H9 (cell line): Measurements from ENCODE around the gene CERK. TPM values are rescaled to one million over a fixed set of nuclear protein-coding genes. Genes with fewer than 3 reads are reported as not detected.

Experiments
- DNase-seq: peaks from one replicate; pipeline ENCODE4 v3.0.0-alpha.2; 2017
- H2AFZ ChIP-seq: one replicate; pipeline ENCODE4 v1.6.1; 2013; ENCODE audit warnings: mild to moderate bottlenecking, low read length, control low read depth, moderate library complexity
- H2AK5ac ChIP-seq: 2 replicates; pipeline ENCODE4 v1.6.1; 2013; ENCODE audit warnings: low read length, control low read depth, mixed read lengths; ENCODE audit not compliant: insufficient read length
- H2BK120ac ChIP-seq: one replicate; pipeline ENCODE4 v1.6.1; 2013; ENCODE audit warnings: low read depth, mild to moderate bottlenecking, low read length, control low read depth, inconsistent platforms; ENCODE audit not compliant: poor library complexity, severe bottlenecking
- H2BK12ac ChIP-seq: 2 replicates; pipeline ENCODE4 v1.6.1; 2013; ENCODE audit warnings: low read length, control low read depth, mixed read lengths, low read depth; ENCODE audit not compliant: insufficient read length
- H2BK15ac ChIP-seq: 2 replicates; pipeline ENCODE4 v1.6.1; 2013; ENCODE audit warnings: low read depth, low read length, control low read depth
- H2BK20ac ChIP-seq: one replicate; pipeline ENCODE4 v1.6.1; 2013; ENCODE audit warnings: low read depth, mild to moderate bottlenecking, low read length, control low read depth, inconsistent platforms; ENCODE audit not compliant: poor library complexity, severe bottlenecking
- H2BK5ac ChIP-seq: 2 replicates; pipeline ENCODE4 v1.6.1; 2013; ENCODE audit warnings: low read length, control low read depth, mixed read lengths; ENCODE audit not compliant: insufficient read length
- H3K14ac ChIP-seq: 2 replicates; pipeline ENCODE4 v1.6.1; 2013; ENCODE audit warnings: low read length, control low read depth; ENCODE audit not compliant: insufficient read depth
- H3K18ac ChIP-seq: 2 replicates; pipeline ENCODE4 v1.6.1; 2013; ENCODE audit warnings: low read depth, mild to moderate bottlenecking, mixed read lengths, low read length, control low read depth; ENCODE audit not compliant: insufficient read length
- H3K23ac ChIP-seq: 2 replicates; pipeline ENCODE4 v1.6.1; 2013; ENCODE audit warnings: low read length, control low read depth, mixed read lengths, low read depth; ENCODE audit not compliant: insufficient read length
- H3K23me2 ChIP-seq: 2 replicates; pipeline ENCODE4 v1.6.1; 2013; ENCODE audit warnings: low read depth, mild to moderate bottlenecking, mixed read lengths, low read length, control low read depth; ENCODE audit not compliant: insufficient read length, poor library complexity, severe bottlenecking
- H3K27ac ChIP-seq: 2 replicates; pipeline ENCODE4 v1.5.1; 2013; ENCODE audit warnings: low read length, control low read depth, mixed read lengths, low read depth; ENCODE audit not compliant: insufficient read length
- H3K27me3 ChIP-seq: 2 replicates; pipeline ENCODE4 v1.6.1; 2013; ENCODE audit warnings: low read length, control low read depth, inconsistent platforms; ENCODE audit not compliant: insufficient read depth
- H3K4ac ChIP-seq: 2 replicates; pipeline ENCODE4 v1.6.1; 2013; ENCODE audit warnings: low read depth, mild to moderate bottlenecking, control low read depth, inconsistent platforms, low read length, moderate library complexity
- H3K4me1 ChIP-seq: 2 replicates; pipeline ENCODE4 v1.6.1; 2013; ENCODE audit warnings: low read length, control low read depth, inconsistent platforms; ENCODE audit not compliant: insufficient read depth
- H3K4me2 ChIP-seq: 2 replicates; pipeline ENCODE4 v1.6.1; 2013; ENCODE audit warnings: low read length, control low read depth, mixed read lengths; ENCODE audit not compliant: insufficient read length, insufficient read depth
- H3K56ac ChIP-seq: 2 replicates; pipeline ENCODE4 v1.6.1; 2013; ENCODE audit warnings: low read depth, mild to moderate bottlenecking, mixed read lengths, low read length, control low read depth; ENCODE audit not compliant: insufficient read length
- H3K79me1 ChIP-seq: 2 replicates; pipeline ENCODE4 v1.6.1; 2013; ENCODE audit warnings: low read depth, mild to moderate bottlenecking, moderate library complexity, low read length, control low read depth, inconsistent platforms; ENCODE audit not compliant: insufficient read depth, poor library complexity, severe bottlenecking
- H3K79me2 ChIP-seq: 2 replicates; pipeline ENCODE4 v1.6.1; 2013; ENCODE audit warnings: low read length, control low read depth, inconsistent platforms; ENCODE audit not compliant: insufficient read depth
- H3K9ac ChIP-seq: 2 replicates; pipeline ENCODE4 v1.6.1; 2013; ENCODE audit warnings: low read length, control low read depth, mixed read lengths; ENCODE audit not compliant: insufficient read length; ENCODE audit errors: extremely low read depth
- H3K9me3 ChIP-seq: one replicate; pipeline ENCODE4 v1.6.1; 2013; ENCODE audit warnings: low read depth, low read length, inconsistent platforms; ENCODE audit not compliant: control insufficient read depth
- H3T11ph ChIP-seq: one replicate; pipeline ENCODE4 v1.6.1; 2013; ENCODE audit warnings: mild to moderate bottlenecking, low read length, control low read depth, inconsistent platforms
- H4K20me1 ChIP-seq: one replicate; pipeline ENCODE4 v1.6.1; 2013; ENCODE audit not compliant: control insufficient read depth, insufficient read length, insufficient read depth
- H4K5ac ChIP-seq: 2 replicates; pipeline ENCODE4 v1.6.1; 2013; ENCODE audit warnings: low read depth, mild to moderate bottlenecking, mixed read lengths, low read length, control low read depth; ENCODE audit not compliant: insufficient read length
- H4K8ac ChIP-seq: replicated peaks from 2 replicates; pipeline ENCODE4 v1.6.1; 2013; ENCODE audit warnings: low read length, control low read depth, mixed read lengths, low read depth; ENCODE audit not compliant: insufficient read length
- H4K91ac ChIP-seq: 2 replicates; pipeline ENCODE4 v1.6.1; 2013; ENCODE audit warnings: low read depth, mild to moderate bottlenecking, moderate library complexity, mixed read lengths, low read length, control low read depth; ENCODE audit not compliant: insufficient read length
- H3K27ac Mint-ChIP-seq, 3 experiments: 2 replicates in 2 of 3; 3 replicates in 1 of 3; pipeline ENCODE4 v1.8.0; 2020 to 2021; ENCODE audit warnings: mixed read lengths in 3 of 3, mild to moderate bottlenecking in 1 of 3, moderate library complexity in 1 of 3
- H3K27me3 Mint-ChIP-seq: 2 replicates; pipeline ENCODE4 v1.8.0; 2021; ENCODE audit warnings: low read depth, mild to moderate bottlenecking, moderate library complexity, mixed read lengths
- H3K36me3 Mint-ChIP-seq, 3 experiments: 2 replicates in 2 of 3; 3 replicates in 1 of 3; pipeline ENCODE4 v1.8.0; 2020 to 2021; ENCODE audit warnings: low read depth in 3 of 3, mixed read lengths in 3 of 3; ENCODE audit not compliant: insufficient read depth in 1 of 3
- H3K4me1 Mint-ChIP-seq, 2 experiments: 2 replicates each; pipeline ENCODE4 v1.8.0; 2020; ENCODE audit warnings: mixed read lengths in 2 of 2
- H3K4me3 Mint-ChIP-seq, 2 experiments: 2 replicates in 1 of 2; 3 replicates in 1 of 2; pipeline ENCODE4 v1.8.0; 2020 to 2021; ENCODE audit warnings: mild to moderate bottlenecking in 2 of 2, mixed read lengths in 2 of 2, moderate library complexity in 1 of 2
- H3K9me3 Mint-ChIP-seq, 2 experiments: 2 replicates in 1 of 2; 3 replicates in 1 of 2; pipeline ENCODE4 v1.8.0; 2020; ENCODE audit warnings: mild to moderate bottlenecking in 2 of 2, mixed read lengths in 2 of 2, moderate library complexity in 1 of 2
- CTCF ChIP-seq: fragments of 200-600 bp; sonication (generic); conservative IDR thresholded peaks from 3 replicates; pipeline ENCODE4 v1.8.0; 2021; ENCODE audit warnings: antibody characterized with exemption, mild to moderate bottlenecking
- WGBS: extraction: QIAGEN DNeasy Blood & Tissue Kit; methylation state at CpG from one replicate; pipeline ENCODE4 v1.1.7; 2013; ENCODE audit warnings: missing lambda C conversion rate, low lambda C conversion rate, mixed read lengths; ENCODE audit not compliant: insufficient read length; ENCODE audit errors: extremely low coverage; 5-methylcytosine and 5-hydroxymethylcytosine counted together
- total RNA-seq: library from RNA; stranded (reverse); gene quantifications from 2 replicates; pipeline ENCODE4 v1.2.1, GENCODE V29; 2021

The CERK gene
- total RNA-seq, 1 experiment from 2014 or later = 47.1 TPM

GRCh38 chr22:46756097-46756496 is 18.0 kb upstream of the CERK start:
- no peak overlapping the region for H2AK5ac ChIP-seq
- no peak overlapping the region for H2AFZ ChIP-seq
- no peak overlapping the region for H2BK120ac ChIP-seq
- no CpG with 5 or more reads among the region's 1 CpG for WGBS
- H3K79me1 ChIP-seq = peaks cover 2% of the 10 kb centered on the region
- no peak overlapping the region for H3T11ph ChIP-seq
- H3K56ac ChIP-seq = no peak overlapping the region
- Mint-ChIP-seq H3K9me3 (peaks cover 18 to 30% of the 10 kb centered on the region in 2 experiments), H3K36me3 (peaks cover 14 to 27% (median 27%) of the 10 kb centered on the region in 3 experiments), H3K4me3 (no peak overlapping the region), H3K4me1 (peaks cover 4 to 5% of the 10 kb centered on the region in 2 experiments), H3K27ac (no peak overlapping the region), H3K27me3 (peaks cover 4% of the 10 kb centered on the region)
- H3K79me2 ChIP-seq = no peaks in the 10 kb centered on the region
- no peaks in the 10 kb centered on the region for H3K9me3 ChIP-seq
- no peak for DNase-seq
- H3K4me1 ChIP-seq = no peaks in the 10 kb centered on the region; the same call in 1 of the 2 replicates
- TF ChIP-seq CTCF = no peak
- H4K20me1 ChIP-seq = no peaks in the 10 kb centered on the region
- H3K18ac ChIP-seq = no peak overlapping the region
- no peak overlapping the region for H2BK12ac ChIP-seq
- no peak overlapping the region for H3K27ac ChIP-seq
- H3K23ac ChIP-seq = no peak overlapping the region
- no peak overlapping the region for H2BK15ac ChIP-seq
- no peak overlapping the region for H4K8ac ChIP-seq
- no peak overlapping the region for H3K4me2 ChIP-seq
- H4K5ac ChIP-seq = no peak overlapping the region
- H3K9ac ChIP-seq = no peak overlapping the region
- H2BK5ac ChIP-seq = no peak overlapping the region
- no peaks in the 10 kb centered on the region for H3K27me3 ChIP-seq
- no peaks in the 10 kb centered on the region for H3K23me2 ChIP-seq
- no peak overlapping the region for H3K4ac ChIP-seq
- no peak overlapping the region for H3K14ac ChIP-seq
- no peak overlapping the region for H2BK20ac ChIP-seq
- no peak overlapping the region for H4K91ac ChIP-seq
